Sigmoid colon (tissue), 4 donors: ENCODE measurements around the gene TMPRSS6.

Source experiments
- EP300 ChIP-seq, 4 donors: sonication (generic); formaldehyde crosslinking; IDR thresholded peaks; one replicate each; pipeline ENCODE4 v1.6.1; 2017; ENCODE audit warnings: antibody characterized with exemption in 4 of 4
- POLR2A ChIP-seq, 2 donors: fragments of 450-650 bp; IDR thresholded peaks; one replicate each; pipeline ENCODE4 v1.6.1; 2016; ENCODE audit warnings: antibody characterized with exemption in 2 of 2, mild to moderate bottlenecking in 2 of 2, moderate library complexity in 2 of 2
- POLR2AphosphoS5 ChIP-seq, 4 donors: sonication (generic); formaldehyde crosslinking; IDR thresholded peaks; one replicate each; pipeline ENCODE4 v1.6.1; 2017; ENCODE audit warnings: antibody characterized with exemption in 4 of 4
- TF ChIP-seq, protein P1 (sequence below), 4 experiments: fragments of 450-650 bp in 3 of 4; fragments of 200-600 bp in 1 of 4; IDR thresholded peaks; one replicate each; pipeline ENCODE4 v1.5.1; 2016 to 2019; ENCODE audit warnings: antibody characterized with exemption in 4 of 4, mild to moderate bottlenecking in 3 of 4, moderate library complexity in 2 of 4

DNA sequence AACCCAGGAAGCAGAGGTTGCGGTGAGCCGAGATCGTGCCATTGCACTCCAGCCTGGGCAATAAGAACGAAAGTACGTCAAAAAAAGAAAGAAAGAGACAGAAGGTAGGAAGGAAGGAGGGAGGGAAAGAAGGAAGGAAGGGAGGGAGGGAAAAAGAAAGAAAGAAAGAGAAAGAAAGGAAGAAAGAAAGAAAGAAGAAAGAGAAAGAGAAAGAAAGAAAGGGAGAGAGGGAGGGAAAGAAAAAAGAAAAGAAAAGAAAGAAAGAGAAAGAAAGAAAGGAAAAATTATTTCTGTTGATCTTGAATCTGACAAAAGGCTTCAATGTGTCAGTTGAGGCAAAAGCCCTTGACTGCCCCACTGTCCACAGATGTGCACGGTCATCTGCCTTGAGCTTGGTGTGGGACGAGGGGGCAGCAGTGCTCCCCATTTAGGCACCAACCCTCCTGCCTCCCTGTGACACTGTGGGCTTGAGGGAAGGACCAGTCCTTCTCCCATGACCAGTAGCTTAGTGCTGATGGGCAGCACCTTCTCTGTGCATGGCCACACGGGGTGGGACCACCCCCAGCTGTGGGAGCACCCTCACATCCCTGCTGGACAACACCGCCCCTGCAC lies 33.6 kb downstream of the TMPRSS6 start:
- TF ChIP-seq, protein P1, sequence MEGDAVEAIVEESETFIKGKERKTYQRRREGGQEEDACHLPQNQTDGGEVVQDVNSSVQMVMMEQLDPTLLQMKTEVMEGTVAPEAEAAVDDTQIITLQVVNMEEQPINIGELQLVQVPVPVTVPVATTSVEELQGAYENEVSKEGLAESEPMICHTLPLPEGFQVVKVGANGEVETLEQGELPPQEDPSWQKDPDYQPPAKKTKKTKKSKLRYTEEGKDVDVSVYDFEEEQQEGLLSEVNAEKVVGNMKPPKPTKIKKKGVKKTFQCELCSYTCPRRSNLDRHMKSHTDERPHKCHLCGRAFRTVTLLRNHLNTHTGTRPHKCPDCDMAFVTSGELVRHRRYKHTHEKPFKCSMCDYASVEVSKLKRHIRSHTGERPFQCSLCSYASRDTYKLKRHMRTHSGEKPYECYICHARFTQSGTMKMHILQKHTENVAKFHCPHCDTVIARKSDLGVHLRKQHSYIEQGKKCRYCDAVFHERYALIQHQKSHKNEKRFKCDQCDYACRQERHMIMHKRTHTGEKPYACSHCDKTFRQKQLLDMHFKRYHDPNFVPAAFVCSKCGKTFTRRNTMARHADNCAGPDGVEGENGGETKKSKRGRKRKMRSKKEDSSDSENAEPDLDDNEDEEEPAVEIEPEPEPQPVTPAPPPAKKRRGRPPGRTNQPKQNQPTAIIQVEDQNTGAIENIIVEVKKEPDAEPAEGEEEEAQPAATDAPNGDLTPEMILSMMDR (IDR thresholded peaks at IDR 0.05): no peak
- TF ChIP-seq EP300 (IDR thresholded peaks at IDR 0.05) (no peak), POLR2A (IDR thresholded peaks at IDR 0.05) (no peak), POLR2AphosphoS5 (IDR thresholded peaks at IDR 0.05) (no peak)
